A673 (cell line): ENCODE data around the gene USP48.

Experiments used
- EZH2 ChIP-seq: fragments of 200-600 bp; sonication (generic); IDR thresholded peaks from 2 replicates; pipeline ENCODE4 v1.6.1; 2017; ENCODE audit warnings: borderline replicate concordance, low read depth, mild to moderate bottlenecking, mixed read lengths, antibody characterized with exemption, low read length; ENCODE audit not compliant: poor library complexity, severe bottlenecking
- TF ChIP-seq, protein P1 (sequence below): fragments of 300-800, 200-600 bp; sonication (generic); conservative IDR thresholded peaks from 2 replicates; pipeline ENCODE4 v1.5.1; 2017; ENCODE audit warnings: low read depth, mild to moderate bottlenecking, antibody characterized with exemption, low read length, moderate library complexity, mixed read lengths

DNA sequence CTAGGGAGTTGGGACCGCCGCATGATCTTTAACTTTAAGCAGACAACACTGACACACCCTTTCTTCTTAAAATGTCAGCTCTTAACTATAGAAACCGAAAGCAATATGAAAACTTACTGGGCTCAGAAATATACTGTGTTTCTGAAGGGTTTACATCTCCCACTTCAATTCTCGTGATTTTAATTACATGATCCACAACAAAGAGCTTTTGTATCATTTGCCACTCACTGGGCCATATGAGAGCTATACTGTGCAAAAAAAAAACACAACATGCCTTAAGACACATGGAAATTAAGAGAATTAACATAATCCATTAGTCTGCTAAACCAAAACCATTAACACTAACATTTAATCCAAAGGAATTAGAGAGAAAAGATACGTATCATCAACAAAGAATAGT is 78.8 kb downstream of the USP48 start:
- TF ChIP-seq, protein P1, sequence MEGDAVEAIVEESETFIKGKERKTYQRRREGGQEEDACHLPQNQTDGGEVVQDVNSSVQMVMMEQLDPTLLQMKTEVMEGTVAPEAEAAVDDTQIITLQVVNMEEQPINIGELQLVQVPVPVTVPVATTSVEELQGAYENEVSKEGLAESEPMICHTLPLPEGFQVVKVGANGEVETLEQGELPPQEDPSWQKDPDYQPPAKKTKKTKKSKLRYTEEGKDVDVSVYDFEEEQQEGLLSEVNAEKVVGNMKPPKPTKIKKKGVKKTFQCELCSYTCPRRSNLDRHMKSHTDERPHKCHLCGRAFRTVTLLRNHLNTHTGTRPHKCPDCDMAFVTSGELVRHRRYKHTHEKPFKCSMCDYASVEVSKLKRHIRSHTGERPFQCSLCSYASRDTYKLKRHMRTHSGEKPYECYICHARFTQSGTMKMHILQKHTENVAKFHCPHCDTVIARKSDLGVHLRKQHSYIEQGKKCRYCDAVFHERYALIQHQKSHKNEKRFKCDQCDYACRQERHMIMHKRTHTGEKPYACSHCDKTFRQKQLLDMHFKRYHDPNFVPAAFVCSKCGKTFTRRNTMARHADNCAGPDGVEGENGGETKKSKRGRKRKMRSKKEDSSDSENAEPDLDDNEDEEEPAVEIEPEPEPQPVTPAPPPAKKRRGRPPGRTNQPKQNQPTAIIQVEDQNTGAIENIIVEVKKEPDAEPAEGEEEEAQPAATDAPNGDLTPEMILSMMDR, result no peak
- TF ChIP-seq EZH2, result no peak
